Esophagus (tissue), 2 donors: ENCODE results near the gene HTD2. TPM values are rescaled to one million over a fixed set of nuclear protein-coding genes. Genes with fewer than 3 reads are reported as not detected.
"Not testable (repeated sequence)": the region's sequence is repeated elsewhere in the genome, so short reads cannot be mapped to it uniquely, and the experiment has no call there.

ENCODE experiments used
- H3K27ac ChIP-seq, 2 donors: one replicate each; pipeline ENCODE4 v1.5.1; 2013; ENCODE audit warnings: low read depth in 2 of 2, mild to moderate bottlenecking in 2 of 2, inconsistent platforms in 1 of 2, low read length in 1 of 2, moderate library complexity in 1 of 2
- H3K27me3 ChIP-seq, 2 donors: one replicate each; pipeline ENCODE4 v1.6.1; 2013; ENCODE audit warnings: low read length in 2 of 2, control low read depth in 1 of 2, mild to moderate bottlenecking in 1 of 2; ENCODE audit not compliant: insufficient read depth in 2 of 2, control insufficient read depth in 1 of 2
- H3K36me3 ChIP-seq, 2 donors: one replicate each; pipeline ENCODE4 v1.6.1; 2013; ENCODE audit warnings: low read length in 1 of 2; ENCODE audit not compliant: control insufficient read depth in 2 of 2, insufficient read depth in 2 of 2
- H3K4me1 ChIP-seq, 2 donors: one replicate each; pipeline ENCODE4 v1.6.1; 2013; ENCODE audit warnings: low read length in 1 of 2; ENCODE audit not compliant: control insufficient read depth in 2 of 2, insufficient read depth in 2 of 2
- H3K4me3 ChIP-seq, 2 donors: one replicate each; pipeline ENCODE4 v1.5.1; 2013; ENCODE audit warnings: low read length in 2 of 2, mild to moderate bottlenecking in 2 of 2, low read depth in 1 of 2, moderate library complexity in 1 of 2
- H3K9me3 ChIP-seq, 2 donors: one replicate each; pipeline ENCODE4 v1.6.1; 2013; ENCODE audit warnings: mild to moderate bottlenecking in 2 of 2, low read depth in 1 of 2, low read length in 1 of 2, moderate library complexity in 1 of 2; ENCODE audit not compliant: control insufficient read depth in 2 of 2, insufficient read depth in 1 of 2
- WGBS, 2 donors: extraction: QIAGEN DNeasy Blood & Tissue Kit; methylation state at CpG; one replicate each; pipeline ENCODE4 v1.1.7; 2013; 5-methylcytosine and 5-hydroxymethylcytosine counted together
- polyA plus RNA-seq, 2 donors: library from polyadenylated mRNA; stranded (reverse); fragments of 200-250 nt; gene quantifications; one replicate each; pipeline ENCODE4 v1.2.3, GENCODE V29; 2013
- donor health status: healthy with polysubstance abuse.
- donor health status: Bipolar disorder and iron deficiency.

The HTD2 gene
- polyA plus RNA-seq, 2 donors = 1.3 to 5.9 TPM

- Histone ChIP-seq H3K4me3 (no peak overlapping the region), H3K4me1 (peaks cover 0 to 2% of the 10 kb centered on the region in 2 donors), H3K36me3 (no peaks in the 10 kb centered on the region), H3K27ac (no peak overlapping the region), H3K9me3 (no peaks in the 10 kb centered on the region), H3K27me3 (no peaks in the 10 kb centered on the region)
- 96 to 100% methylated on average over 1 of the region's 1 CpG for WGBS, 2 donors
These were observed 30.9 kb downstream of the HTD2 start for GRCh38 chr3:58337190-58337589.

- not testable (repeated sequence) for H3K4me1 ChIP-seq, H3K4me3 ChIP-seq, H3K27me3 ChIP-seq, H3K36me3 ChIP-seq, H3K9me3 ChIP-seq, H3K27ac ChIP-seq
- 91 to 95% methylated on average over 12 of the region's 12 CpGs for WGBS, 2 donors
These were observed 32.8 kb downstream of the HTD2 start for GRCh38 chr3:58339146-58339545.

DNA sequence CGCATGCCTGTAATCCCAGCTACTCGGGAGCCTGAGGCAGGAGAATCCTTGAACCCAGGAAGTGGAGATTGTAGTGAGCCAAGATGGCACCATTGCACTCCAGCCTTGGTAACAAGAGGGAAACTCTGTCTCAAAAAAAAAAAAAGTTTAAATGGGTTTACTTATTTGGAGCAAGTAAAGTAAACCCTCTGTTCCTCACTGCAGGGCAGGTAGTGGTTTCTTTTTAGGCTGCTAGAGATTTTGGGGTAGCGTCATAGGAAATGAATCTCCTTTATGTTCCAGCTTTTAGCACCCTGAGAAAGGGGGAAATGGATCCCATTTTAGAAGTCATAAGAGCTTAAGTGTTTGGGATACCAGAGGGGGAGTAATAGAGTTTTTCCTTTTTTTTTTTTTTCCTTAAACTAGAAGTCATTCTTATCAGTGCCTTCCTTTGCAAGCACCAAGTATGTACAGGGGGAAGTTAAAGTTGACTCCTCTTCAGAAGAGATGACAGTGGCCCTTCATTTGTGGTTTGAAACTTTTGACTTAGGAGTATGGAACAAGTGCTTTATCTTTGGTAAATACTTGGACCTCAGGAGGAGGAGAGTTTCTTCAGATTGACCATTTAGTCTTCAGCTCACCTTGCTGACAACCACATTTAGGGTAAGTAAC is 34.4 kb downstream of the HTD2 start:
- whole genome bisulfite sequencing, 2 donors = 91 to 99% methylated on average over 3 of the region's 3 CpGs
- H3K4me3 ChIP-seq = no peak overlapping the region

DNA sequence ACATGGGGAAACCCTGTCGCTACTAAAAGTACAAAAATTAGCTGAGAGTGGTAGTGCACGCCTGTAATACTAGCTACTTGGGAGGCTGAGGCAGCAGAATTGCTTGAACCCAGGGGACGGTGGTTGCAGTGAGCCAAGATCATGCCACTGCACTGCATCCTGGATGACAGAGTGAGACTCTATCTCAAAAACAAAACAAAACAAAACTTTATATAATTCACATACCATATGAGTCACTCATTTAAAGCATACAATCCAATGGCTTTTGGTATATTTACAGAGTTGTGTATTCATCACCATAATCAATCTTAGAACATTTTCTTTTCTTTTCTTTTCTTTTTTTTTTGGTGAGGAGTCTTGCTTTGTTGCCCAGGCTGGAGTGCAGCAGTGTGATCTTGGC is 35.1 kb downstream of the HTD2 start:
- 87 to 89% methylated on average over 3 of the region's 3 CpGs for WGBS, 2 donors
- Histone ChIP-seq H3K27me3 (no peaks in the 10 kb centered on the region), H3K4me3 (no peak overlapping the region), H3K27ac (no peak overlapping the region), H3K9me3 (no peaks in the 10 kb centered on the region), H3K4me1 (peaks cover 0 to 5% of the 10 kb centered on the region in 2 donors), H3K36me3 (peaks cover 3 to 5% of the 10 kb centered on the region in 2 donors)

More for the DNA sequence above, 34.4 kb downstream of the HTD2 start:
- Histone ChIP-seq H3K27ac (no peak overlapping the region), H3K27me3 (no peaks in the 10 kb centered on the region), H3K36me3 (peaks cover 3 to 5% of the 10 kb centered on the region in 2 donors), H3K9me3 (no peaks in the 10 kb centered on the region), H3K4me1 (peaks cover 0 to 3% of the 10 kb centered on the region in 2 donors)

DNA sequence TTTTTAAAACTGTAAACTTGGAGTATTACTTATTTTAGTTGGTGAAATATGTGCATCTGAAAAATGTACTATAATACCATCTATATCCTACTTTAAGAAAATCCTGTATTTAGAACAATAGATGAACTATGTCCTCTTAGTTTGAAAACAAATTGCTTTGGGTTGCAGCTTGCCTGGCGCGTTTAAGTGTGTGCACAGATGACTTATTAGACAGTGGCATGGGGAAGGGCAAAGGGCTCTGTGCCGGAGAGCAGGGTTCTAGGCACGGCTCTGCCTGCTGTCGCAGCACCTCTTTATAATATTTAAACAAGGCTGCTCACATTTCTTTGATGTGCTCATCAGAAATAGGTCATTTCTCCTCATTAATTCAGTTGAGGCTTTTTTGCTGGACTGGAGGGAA is 36.4 kb downstream of the HTD2 start:
- Histone ChIP-seq H3K27ac (no peak overlapping the region), H3K9me3 (no peaks in the 10 kb centered on the region), H3K27me3 (no peaks in the 10 kb centered on the region), H3K4me3 (no peak overlapping the region), H3K4me1 (peaks cover 0 to 5% of the 10 kb centered on the region in 2 donors), H3K36me3 (peaks cover 3 to 5% of the 10 kb centered on the region in 2 donors)
- 62 to 81% methylated on average over 5 of the region's 5 CpGs for WGBS, 2 donors

DNA sequence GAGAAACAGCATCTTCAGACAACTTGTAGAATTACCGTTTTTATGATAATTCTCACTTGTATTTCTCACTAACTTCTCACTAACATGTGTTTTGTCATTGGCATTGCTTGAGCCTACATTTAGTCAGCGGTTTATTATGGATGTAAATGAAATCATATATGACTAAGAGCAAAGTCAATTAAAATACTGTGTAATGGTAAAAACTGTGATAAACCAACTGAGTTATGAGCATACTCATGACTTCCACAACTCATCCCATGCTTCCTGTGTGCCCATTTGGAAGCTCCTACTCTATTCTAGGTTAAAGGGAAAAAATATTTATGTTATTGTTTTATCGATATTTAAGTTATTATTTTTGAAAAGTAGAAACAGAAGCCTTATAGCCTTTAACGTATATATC is 39.1 kb downstream of the HTD2 start:
- Histone ChIP-seq H3K27me3 (no peaks in the 10 kb centered on the region), H3K36me3 (peaks cover 5 to 6% of the 10 kb centered on the region in 2 donors), H3K9me3 (no peaks in the 10 kb centered on the region), H3K4me3 (no peak overlapping the region), H3K4me1 (peaks cover 0 to 12% of the 10 kb centered on the region in 2 donors), H3K27ac (no peak overlapping the region)
- WGBS, 2 donors = 95% methylated on average over 4 of the region's 4 CpGs

- no peaks in the 10 kb centered on the region for H3K27me3 ChIP-seq
- H3K4me1 ChIP-seq = peaks cover 0 to 14% of the 10 kb centered on the region in 2 donors
- H3K9me3 ChIP-seq = no peaks in the 10 kb centered on the region
- no peak overlapping the region for H3K4me3 ChIP-seq
- peaks cover 5 to 7% of the 10 kb centered on the region in 2 donors for H3K36me3 ChIP-seq
- 64 to 92% methylated on average over 2 of the region's 2 CpGs for WGBS, 2 donors
- H3K27ac ChIP-seq = no peak overlapping the region
These were observed 40.0 kb downstream of the HTD2 start for GRCh38 chr3:58346368-58346767.

- Histone ChIP-seq H3K27me3 (no peaks in the 10 kb centered on the region), H3K36me3 (peaks cover 7% of the 10 kb centered on the region in 2 donors), H3K4me1 (peaks cover 7 to 14% of the 10 kb centered on the region in 2 donors), H3K4me3 (no peak overlapping the region), H3K9me3 (no peaks in the 10 kb centered on the region), H3K27ac (no peak overlapping the region)
- 92 to 95% methylated on average over 7 of the region's 7 CpGs for WGBS, 2 donors
These were observed 41.7 kb downstream of the HTD2 start for GRCh38 chr3:58347984-58348383.

DNA sequence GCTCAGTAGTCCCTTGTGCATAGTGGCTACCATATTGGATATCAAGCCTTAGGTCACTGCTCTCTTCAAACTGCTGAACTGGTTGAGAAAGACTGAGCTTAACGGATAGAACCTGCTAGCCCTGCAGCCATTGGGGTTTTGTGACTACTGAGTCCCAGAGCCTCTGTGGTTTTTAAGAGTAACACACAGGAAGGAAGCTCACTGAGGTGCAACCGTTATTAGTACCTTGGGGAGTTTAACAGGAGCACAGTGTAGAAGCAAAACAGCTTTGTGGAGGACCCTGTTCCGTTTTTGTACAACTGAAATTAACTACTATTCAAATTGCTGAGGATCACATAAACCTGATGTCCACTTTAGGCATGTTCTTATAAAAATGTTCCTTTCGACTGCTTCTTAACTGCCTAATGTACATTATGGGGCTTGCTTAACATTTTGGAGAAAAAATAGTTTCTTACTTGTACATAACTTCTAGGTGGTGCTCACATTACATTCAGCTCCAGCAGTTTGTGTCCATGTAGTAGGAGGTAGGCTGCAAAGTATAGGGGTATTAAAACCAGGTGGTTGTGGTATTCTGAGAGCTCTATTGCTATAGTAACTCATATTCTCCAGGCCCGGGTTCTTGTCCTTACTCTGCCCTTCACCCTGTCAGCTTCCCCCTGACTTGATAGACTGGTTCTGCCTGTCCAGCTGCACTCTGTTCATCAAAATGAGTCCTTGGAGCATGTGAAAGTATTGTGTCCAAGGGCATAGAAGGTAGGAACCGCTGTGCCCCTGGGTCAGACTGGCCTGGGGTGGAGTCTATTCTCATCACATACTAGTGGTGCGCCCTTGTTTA is 43.7 kb downstream of the HTD2 start:
- peak overlapping the region in 1 of 2 donors; percentile 11 for H3K27ac ChIP-seq
- WGBS, 2 donors = 70 to 71% methylated on average over 7 of the region's 7 CpGs

More for the DNA sequence above, 43.7 kb downstream of the HTD2 start:
- Histone ChIP-seq H3K4me3 (no peak overlapping the region), H3K9me3 (no peaks in the 10 kb centered on the region), H3K27me3 (no peaks in the 10 kb centered on the region), H3K4me1 (peaks cover 7 to 11% of the 10 kb centered on the region in 2 donors), H3K36me3 (peaks cover 2 to 4% of the 10 kb centered on the region in 2 donors)
